Muscle of back (tissue), 11 donors: ENCODE data around the gene KCNIP3. TPM values are rescaled to one million over a fixed set of nuclear protein-coding genes. Genes with fewer than 3 reads are reported as not detected.

Experiments used
- DNase-seq, 3 donors: peaks; one replicate each; pipeline versions ENCODE4 v3.0.0 to v3.0.0-alpha.2; 2013
- polyA plus RNA-seq, 10 donors: library from polyadenylated mRNA; unstranded; fragments of 120-200 nt; gene quantifications; one replicate each; pipeline ENCODE4 v1.2.1, GENCODE V29; 2013; ENCODE audit not compliant: insufficient read length in 10 of 10

The KCNIP3 gene
- polyA plus RNA-seq, 10 donors, result 4.9 to 10.5 (median 6.3) TPM

- no peak for DNase-seq
Measured at GRCh38 chr2:95312543-95313201, 15.5 kb downstream of the KCNIP3 start.

- DNase-seq, result no peak
Measured at GRCh38 chr2:95313296-95314131, 16.4 kb downstream of the KCNIP3 start.

- no peak for DNase-seq
Measured at GRCh38 chr2:95314598-95314963, 17.4 kb downstream of the KCNIP3 start.

GRCh38 chr2:95314964-95315611 is 17.9 kb downstream of the KCNIP3 start:
- DNase-seq, result no peak

DNA sequence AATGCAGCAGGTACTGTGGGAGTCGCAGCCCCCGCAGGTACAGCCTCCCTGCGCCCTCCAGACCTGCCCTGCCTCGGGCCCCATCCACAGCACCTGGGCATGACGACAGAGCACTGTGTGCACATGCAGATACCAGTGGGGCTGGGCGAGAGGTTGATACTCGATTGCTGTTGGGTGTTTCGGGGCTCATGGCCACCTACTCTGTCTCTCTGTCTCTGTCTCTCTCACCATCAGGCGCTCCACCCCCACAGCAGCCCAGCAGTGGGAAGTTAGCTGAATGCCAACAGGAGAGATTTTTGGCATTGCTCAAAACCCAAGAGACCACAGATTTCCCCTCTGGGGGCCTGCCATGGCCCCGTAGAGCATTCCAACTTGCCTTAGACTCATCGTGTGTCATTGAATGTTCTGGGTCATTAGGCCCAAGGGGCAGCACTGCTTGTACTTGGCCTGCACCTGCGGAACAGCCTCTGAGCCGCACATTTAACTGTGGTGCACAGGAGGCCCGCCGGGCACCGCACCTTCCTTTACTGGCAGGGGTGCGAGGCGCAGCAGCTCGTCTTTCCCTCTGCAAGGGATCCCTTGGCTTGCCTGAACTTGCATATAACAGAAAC is 18.8 kb downstream of the KCNIP3 start:
- peak in 1 of 3 donors; percentile 61 for DNase-seq

DNA sequence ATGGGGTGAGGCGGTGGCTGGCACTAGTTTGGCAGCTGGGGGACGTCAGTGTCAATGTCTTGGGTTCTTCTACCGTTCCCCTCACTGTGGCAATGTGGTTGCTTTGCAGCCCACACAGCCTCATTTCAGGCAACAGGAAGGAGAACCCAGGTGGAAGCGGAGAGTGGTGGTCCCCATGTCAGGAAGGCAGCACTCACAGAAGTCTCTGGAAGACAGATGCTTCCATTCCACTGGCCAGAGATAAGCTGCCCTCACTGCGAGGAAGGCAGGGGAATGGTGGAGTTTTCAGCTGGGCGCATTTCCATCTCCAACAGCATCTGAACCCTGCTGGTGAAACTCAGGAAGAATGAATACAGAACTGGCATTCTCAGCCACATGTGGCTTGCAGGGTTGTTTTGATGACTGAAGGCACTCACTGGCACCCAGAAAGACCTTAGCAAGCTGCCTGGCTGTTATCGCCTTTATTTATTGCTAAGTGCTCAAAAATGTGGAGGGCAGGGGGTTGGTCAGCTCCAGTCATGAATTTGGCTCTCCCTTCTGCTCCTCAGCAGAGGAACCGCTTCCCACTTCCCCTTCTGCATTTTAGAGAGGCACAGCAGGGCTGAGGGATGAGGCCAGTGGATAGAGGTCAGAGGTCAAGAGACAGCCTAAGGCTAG is 19.4 kb downstream of the KCNIP3 start:
- no peak for DNase-seq

DNA sequence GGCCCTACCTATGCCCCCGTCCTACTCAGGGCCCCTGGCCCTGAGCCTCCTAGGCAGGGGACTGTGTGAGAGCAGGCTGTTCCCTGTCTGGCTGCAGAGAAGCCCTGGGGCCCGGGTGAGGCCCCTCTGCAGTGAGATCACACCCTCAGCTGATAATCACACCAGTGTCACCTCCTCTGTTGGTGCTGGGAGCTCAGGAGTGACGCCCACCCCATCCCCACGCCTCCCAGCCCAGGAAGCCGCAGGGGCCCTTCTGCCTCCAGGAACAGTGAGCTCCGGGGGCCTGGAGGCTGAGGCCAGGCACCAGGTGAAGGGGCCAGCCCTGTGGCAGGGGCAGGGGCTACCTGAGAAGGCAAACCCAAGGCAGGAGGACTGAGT is 20.0 kb downstream of the KCNIP3 start:
- DNase-seq, result no peak

- DNase-seq, result no peak
Measured at GRCh38 chr2:95317665-95318425, 20.7 kb downstream of the KCNIP3 start.

DNA sequence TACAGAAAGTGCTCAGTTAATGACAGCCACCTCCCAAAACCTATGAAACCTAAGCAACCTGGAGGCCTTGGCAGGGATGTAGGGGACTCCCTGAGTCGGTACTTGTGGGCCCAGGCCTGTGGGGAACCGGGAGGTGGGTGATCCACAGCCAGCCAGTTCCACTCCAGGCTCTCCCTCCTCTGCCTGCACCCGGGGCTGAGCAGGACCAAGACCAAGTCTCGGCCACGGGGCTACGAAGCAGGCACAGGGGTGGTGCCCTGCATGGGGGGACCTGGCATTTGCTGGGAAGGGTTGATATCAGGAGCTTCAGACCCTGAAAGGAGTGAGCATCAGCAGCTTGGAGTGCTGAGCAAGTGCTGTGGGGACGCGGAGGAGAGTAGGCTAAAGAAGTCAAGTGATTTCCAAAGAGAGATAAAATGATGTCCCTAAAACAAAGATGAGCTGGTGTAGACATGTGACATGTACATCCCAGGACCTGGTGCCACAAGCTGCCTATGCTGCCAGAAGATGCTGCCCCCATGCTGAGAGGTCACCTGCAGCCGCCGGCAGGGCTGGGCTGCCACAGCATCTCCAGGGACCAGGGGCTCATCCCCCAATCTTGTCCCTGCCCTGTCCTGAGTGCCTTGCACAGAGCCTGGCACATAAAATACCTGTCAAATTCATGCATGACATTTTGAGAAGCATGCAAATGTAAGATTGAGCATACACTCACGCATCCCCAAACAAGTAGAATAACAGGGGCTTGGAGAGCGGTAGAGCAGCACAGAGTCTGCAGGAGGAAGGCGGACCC is 21.5 kb downstream of the KCNIP3 start:
- DNase-seq, result no peak

- no peak for DNase-seq
Measured at GRCh38 chr2:95319481-95320343, 22.6 kb downstream of the KCNIP3 start.

- DNase-seq, result no peak
Measured at GRCh38 chr2:95320344-95320712, 23.2 kb downstream of the KCNIP3 start.

- DNase-seq, result peak in 1 of 3 donors; percentile 69
Measured at GRCh38 chr2:95320986-95321767, 24.0 kb downstream of the KCNIP3 start.

- DNase-seq, result no peak
Measured at GRCh38 chr2:95323347-95324155, 26.4 kb downstream of the KCNIP3 start.

- DNase-seq, result no peak
Measured at GRCh38 chr2:95325026-95325425, 27.9 kb downstream of the KCNIP3 start.

GRCh38 chr2:95325590-95326432 is 28.7 kb downstream of the KCNIP3 start:
- DNase-seq, result no peak

DNA sequence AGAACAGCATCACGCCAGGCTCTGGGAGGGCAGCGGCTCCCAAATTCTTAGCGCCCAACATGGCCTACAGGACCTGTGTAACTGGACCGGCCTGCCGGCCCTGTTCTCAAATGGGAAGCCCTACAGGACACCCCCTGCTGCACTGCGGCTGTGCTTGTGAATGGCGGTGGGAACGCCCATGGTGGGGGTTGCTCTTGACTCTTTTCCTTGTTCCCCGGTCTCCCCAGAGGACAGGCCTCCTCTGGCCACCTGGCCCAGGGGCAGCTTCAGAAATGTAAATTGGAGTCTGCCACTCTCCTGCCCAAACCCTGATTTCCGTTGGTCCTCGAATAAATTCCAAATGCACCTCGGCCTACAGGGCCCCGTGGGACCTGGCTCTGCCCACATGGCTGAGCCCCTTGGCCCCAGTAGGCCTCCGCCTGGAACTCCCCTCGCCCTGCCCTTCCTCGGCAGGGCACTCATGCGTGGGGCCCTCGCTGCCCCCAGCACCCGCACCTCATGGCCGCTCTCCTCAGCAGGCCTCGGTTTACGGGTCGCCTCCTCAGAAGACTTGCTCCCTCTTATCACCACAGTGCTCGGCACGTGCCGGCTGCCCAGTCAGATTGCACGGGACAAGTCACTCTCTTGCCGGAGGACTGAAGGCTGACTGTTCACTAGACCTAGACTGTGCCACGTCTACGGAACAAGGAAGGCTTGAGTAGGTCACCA is 29.4 kb downstream of the KCNIP3 start:
- no peak for DNase-seq
